MCF 10A (cell line): Measurements from ENCODE around the gene SH3PXD2B. TPM values are rescaled to one million over a fixed set of nuclear protein-coding genes. Genes with fewer than 3 reads are reported as not detected.

Source experiments
- BruUV-seq: library from RNA; stranded (reverse); fragments of 400-500 nt; replicated peaks from 2 replicates; lab custom pipeline; 2021; lab: Mats Ljungman, UMichigan
- CTCF ChIA-PET: fragments of 300-600 bp; sonication (Branson Sonifier 250); formaldehyde crosslinking; extraction: SDS; loops from one replicate; lab custom pipeline; 2021; ENCODE audit warnings: antibody characterized with exemption, inconsistent platforms; lab: Yijun Ruan, JAX
- POLR2A ChIA-PET: fragments of 300-600, 350-650 bp; sonication (Branson Sonifier 250); formaldehyde crosslinking; extraction: SDS; loops from one replicate; lab custom pipeline; 2020; ENCODE audit warnings: antibody characterized with exemption, inconsistent platforms; lab: Yijun Ruan, JAX
- DNase-seq: peaks from one replicate; pipeline ENCODE4 v3.0.0-alpha.2; 2018; ENCODE audit not compliant: unreplicated experiment
- H3K27ac Mint-ChIP-seq: one replicate; pipeline ENCODE4 v1.8.0; 2022; ENCODE audit warnings: mild to moderate bottlenecking, low read depth, mixed read lengths; ENCODE audit not compliant: unreplicated experiment
- H3K27me3 Mint-ChIP-seq: one replicate; pipeline ENCODE4 v1.8.0; 2022; ENCODE audit warnings: mixed read lengths; ENCODE audit not compliant: insufficient read depth, unreplicated experiment
- H3K36me3 Mint-ChIP-seq: one replicate; pipeline ENCODE4 v1.8.0; 2022; ENCODE audit warnings: mild to moderate bottlenecking, moderate library complexity, mixed read lengths; ENCODE audit not compliant: insufficient read depth, unreplicated experiment
- H3K4me1 Mint-ChIP-seq: one replicate; pipeline ENCODE4 v1.8.0; 2022; ENCODE audit warnings: mixed read lengths; ENCODE audit not compliant: insufficient read depth, unreplicated experiment
- H3K4me3 Mint-ChIP-seq: one replicate; pipeline ENCODE4 v1.8.0; 2022; ENCODE audit warnings: mild to moderate bottlenecking, moderate library complexity, mixed read lengths; ENCODE audit not compliant: unreplicated experiment
- H3K9me3 Mint-ChIP-seq: one replicate; pipeline ENCODE4 v1.8.0; 2022; ENCODE audit warnings: mixed read lengths; ENCODE audit not compliant: unreplicated experiment
- CTCF ChIP-seq: fragments of 200-600 bp; IDR thresholded peaks from one replicate; pipeline ENCODE4 v1.8.0; 2022; ENCODE audit warnings: antibody characterized with exemption, mild to moderate bottlenecking; ENCODE audit not compliant: unreplicated experiment
- intact Hi-C: fragments of 100-400 bp; cut with micrococcal nuclease; formaldehyde crosslinking; loops from 2 replicates; pipeline ENCODE4 v1.14.1; 2022
- total RNA-seq: library from RNA; stranded (reverse); gene quantifications from 2 replicates; pipeline ENCODE4 v1.2.3, GENCODE V29; 2022

SH3PXD2B gene
- total RNA-seq, 1 experiment from 2014 or later, result 34.1 TPM

GRCh38 chr5:172385010-172385563 is 69.2 kb downstream of the SH3PXD2B start:
- POLR2A ChIA-PET, result interaction anchor here (0.7 to 1.6 kb wide), 4 partner anchors 11 to 23 kb away, joined by 3 to 4 read pairs (median 4); no protein-coding TSS in a partner anchor
- Mint-ChIP-seq H3K9me3 (no peaks in the 10 kb centered on the region), H3K4me3 (no peak overlapping the region), H3K27me3 (no peaks in the 10 kb centered on the region), H3K4me1 (peaks cover 16% of the 10 kb centered on the region), H3K36me3 (peaks cover 84% of the 10 kb centered on the region), H3K27ac (no peak overlapping the region)
- no TSS peak for BruUV-seq
- intact Hi-C loops, result no loop called here
- CTCF ChIA-PET, result interaction anchor here (0.5 to 0.8 kb wide), 2 partner anchors 11 to 41 kb away, joined by 3 to 5 read pairs; no protein-coding TSS in a partner anchor
- TF ChIP-seq CTCF, result no peak
- no peak for DNase-seq

GRCh38 chr5:172383191-172383802 is 71.0 kb downstream of the SH3PXD2B start:
- no peak for TF ChIP-seq CTCF
- POLR2A ChIA-PET, result interaction anchor here (0.6 to 2.3 kb wide), 6 partner anchors 11 to 755 kb away, joined by 3 to 7 read pairs (median 4); no protein-coding TSS in a partner anchor
- intact Hi-C loops, result no loop called here
- Mint-ChIP-seq H3K4me1 (peaks cover 16% of the 10 kb centered on the region), H3K9me3 (no peaks in the 10 kb centered on the region), H3K27ac (peak overlapping the region; percentile 53), H3K36me3 (peaks cover 88% of the 10 kb centered on the region), H3K4me3 (no peak overlapping the region), H3K27me3 (no peaks in the 10 kb centered on the region)
- CTCF ChIA-PET, result interaction anchor here (0.6 to 1.3 kb wide), 3 partner anchors 9 to 162 kb away, joined by 3 read pairs; no protein-coding TSS in a partner anchor
- peak; percentile 72 for DNase-seq
- BruUV-seq, result no TSS peak

GRCh38 chr5:172380987-172381643 is 73.2 kb downstream of the SH3PXD2B start:
- H3K27me3 Mint-ChIP-seq, result no peaks in the 10 kb centered on the region
- DNase-seq, result no peak
- intact Hi-C loops, result no loop called here
- ChIA-PET CTCF (interaction anchor here (0.9 kb wide), 1 partner anchor 10 kb away, joined by 4 read pairs; no protein-coding TSS in a partner anchor), POLR2A (interaction anchor here (0.8 kb wide), 1 partner anchor 10 kb away, joined by 3 read pairs; no protein-coding TSS in a partner anchor)
- H3K4me1 Mint-ChIP-seq, result peaks cover 16% of the 10 kb centered on the region
- peaks cover 85% of the 10 kb centered on the region for H3K36me3 Mint-ChIP-seq
- no peak overlapping the region for H3K27ac Mint-ChIP-seq
- TF ChIP-seq CTCF, result no peak
- H3K4me3 Mint-ChIP-seq, result no peak overlapping the region
- no peaks in the 10 kb centered on the region for H3K9me3 Mint-ChIP-seq
- no TSS peak for BruUV-seq
